ENCODE results near the gene GPC5. TPM values are rescaled to one million over a fixed set of nuclear protein-coding genes. Genes with fewer than 3 reads are reported as not detected.

The GPC5 gene
- total RNA-seq, 1 donor from 2014 or later, result 2.5 TPM

DNA sequence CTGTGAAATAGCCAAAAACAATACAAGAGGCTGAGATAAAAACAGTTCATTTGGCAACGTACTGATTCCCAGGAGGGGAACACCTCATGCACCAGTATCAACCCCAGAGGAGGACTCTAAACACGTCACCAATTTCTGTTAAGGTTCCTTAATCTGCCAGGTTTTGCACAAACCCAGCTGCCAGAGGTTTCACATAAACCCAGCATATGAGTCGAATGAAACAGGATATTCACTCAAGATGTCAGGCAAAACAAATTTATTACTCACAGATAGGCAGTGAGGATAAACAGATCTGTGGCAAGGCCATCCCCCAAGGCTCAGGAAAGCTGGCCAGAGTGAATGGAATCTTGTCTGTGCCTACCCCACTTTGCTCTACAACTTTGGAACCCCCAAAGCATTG lies 210.9 kb downstream of the GPC5 start:
- H3K27ac Mint-ChIP-seq, result peak overlapping the region; percentile 27
- H3K9me3 Mint-ChIP-seq, result peaks cover 6% of the 10 kb centered on the region
- no peak for TF ChIP-seq CTCF (IDR thresholded peaks at IDR 0.05; ENCODE audit: unreplicated experiment)
- no peaks in the 10 kb centered on the region for H3K36me3 Mint-ChIP-seq
- no peaks in the 10 kb centered on the region for H3K27me3 Mint-ChIP-seq (ENCODE audit: low read depth)
- no peak for DNase-seq (ENCODE audit: low spot score in 2 of 2, unreplicated experiment in 2 of 2)
- peaks cover 29% of the 10 kb centered on the region for H3K4me1 Mint-ChIP-seq
- H3K4me3 Mint-ChIP-seq, result no peak overlapping the region

- no peak for DNase-seq (ENCODE audit: low spot score in 2 of 2, unreplicated experiment in 2 of 2)
- H3K27me3 Mint-ChIP-seq (ENCODE audit: low read depth), result no peaks in the 10 kb centered on the region
- TF ChIP-seq CTCF (IDR thresholded peaks at IDR 0.05; ENCODE audit: unreplicated experiment), result no peak
- H3K4me1 Mint-ChIP-seq, result peaks cover 9% of the 10 kb centered on the region
- no peaks in the 10 kb centered on the region for H3K36me3 Mint-ChIP-seq
- no peak overlapping the region for H3K27ac Mint-ChIP-seq
- peaks cover 6% of the 10 kb centered on the region for H3K9me3 Mint-ChIP-seq
- H3K4me3 Mint-ChIP-seq, result no peak overlapping the region
Observed at GRCh38 chr13:91618315-91618714, 219.9 kb downstream of the GPC5 start.

DNA sequence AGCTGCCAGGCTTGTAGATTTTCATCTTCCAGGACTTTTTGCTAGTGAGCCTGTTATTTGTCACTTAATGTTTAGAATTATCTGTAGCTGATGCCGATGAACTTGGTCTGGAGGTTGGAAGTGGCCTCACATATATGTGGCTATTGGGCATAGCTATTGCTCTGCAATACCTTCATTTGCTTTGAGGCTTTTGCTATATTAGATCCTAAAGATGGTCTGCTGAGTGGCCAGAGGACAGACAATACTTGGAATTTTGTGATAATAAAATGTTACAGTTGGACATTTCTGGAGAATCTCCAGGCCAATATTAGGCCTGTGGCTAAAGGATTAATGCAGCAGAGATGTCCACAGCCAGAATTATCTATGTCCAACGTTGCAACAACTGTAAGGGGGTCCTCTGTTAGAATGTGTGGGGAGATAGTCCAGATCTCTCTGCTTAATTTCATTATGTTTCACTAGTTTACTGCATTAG lies 222.3 kb downstream of the GPC5 start:
- Mint-ChIP-seq H3K9me3 (no peaks in the 10 kb centered on the region), H3K27me3 (ENCODE audit: low read depth) (no peaks in the 10 kb centered on the region), H3K4me3 (no peak overlapping the region), H3K36me3 (no peaks in the 10 kb centered on the region), H3K27ac (no peak overlapping the region), H3K4me1 (peaks cover 9% of the 10 kb centered on the region)
- DNase-seq (ENCODE audit: low spot score in 2 of 2, unreplicated experiment in 2 of 2), result no peak
- no peak for TF ChIP-seq CTCF (IDR thresholded peaks at IDR 0.05; ENCODE audit: unreplicated experiment)

DNA sequence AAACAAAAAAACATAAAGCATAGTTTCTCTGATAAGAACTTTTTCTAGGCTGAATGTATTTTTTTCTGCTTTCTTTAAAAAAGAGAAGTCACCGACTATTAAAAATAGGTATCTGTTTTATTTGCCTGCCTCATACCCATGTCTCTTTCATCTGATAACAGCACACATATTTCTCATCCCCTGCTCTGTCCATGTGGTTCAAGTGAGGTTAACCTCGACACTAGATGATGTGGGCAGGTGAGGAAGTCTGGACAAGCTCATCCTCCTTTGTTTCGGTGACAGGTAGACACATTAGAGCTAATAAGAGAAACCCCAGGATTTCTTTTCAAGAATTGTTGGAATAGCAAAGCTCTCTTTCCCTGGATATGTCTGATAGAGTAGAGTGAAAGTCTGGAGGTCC lies 222.7 kb downstream of the GPC5 start:
- peak overlapping the region; percentile 41 for H3K27ac Mint-ChIP-seq
- no peaks in the 10 kb centered on the region for H3K9me3 Mint-ChIP-seq
- DNase-seq (ENCODE audit: low spot score in 2 of 2, unreplicated experiment in 2 of 2), result no peak
- no peak for TF ChIP-seq CTCF (IDR thresholded peaks at IDR 0.05; ENCODE audit: unreplicated experiment)
- H3K36me3 Mint-ChIP-seq, result no peaks in the 10 kb centered on the region
- H3K4me3 Mint-ChIP-seq, result no peak overlapping the region
- H3K27me3 Mint-ChIP-seq (ENCODE audit: low read depth), result no peaks in the 10 kb centered on the region
- peaks cover 9% of the 10 kb centered on the region for H3K4me1 Mint-ChIP-seq

DNA sequence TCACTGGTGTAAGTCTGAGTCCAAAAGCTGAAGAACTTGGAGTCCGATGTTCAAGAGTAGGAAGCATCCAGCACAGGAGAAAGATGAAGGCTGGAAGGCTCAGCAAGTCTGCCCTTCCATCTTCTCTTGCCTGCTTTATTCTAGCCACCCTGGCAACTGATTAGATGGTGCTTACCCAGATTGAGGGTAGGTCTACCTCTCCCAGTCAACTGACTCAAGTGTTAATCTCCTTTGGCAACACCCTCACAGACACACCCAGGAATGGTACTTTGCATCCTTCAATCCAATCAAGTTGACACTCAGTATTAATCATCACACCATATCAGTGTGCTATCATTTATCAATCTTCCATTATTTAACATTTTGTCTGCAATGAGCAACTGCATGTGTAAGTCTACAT lies 223.5 kb downstream of the GPC5 start:
- no peak overlapping the region for H3K27ac Mint-ChIP-seq
- no peaks in the 10 kb centered on the region for H3K27me3 Mint-ChIP-seq (ENCODE audit: low read depth)

More for the DNA sequence above, 223.5 kb downstream of the GPC5 start:
- Mint-ChIP-seq H3K4me3 (no peak overlapping the region), H3K9me3 (no peaks in the 10 kb centered on the region), H3K4me1 (peaks cover 9% of the 10 kb centered on the region), H3K36me3 (no peaks in the 10 kb centered on the region)
- DNase-seq (ENCODE audit: low spot score in 2 of 2, unreplicated experiment in 2 of 2), result no peak
- no peak for TF ChIP-seq CTCF (IDR thresholded peaks at IDR 0.05; ENCODE audit: unreplicated experiment)
